Activated naive CD4-positive, alpha-beta T cell treated with anti-CD3 and anti-CD28 coated beads, Interleukin-2, amount 10 ng/mL, durations not matched to agents 7 days and 5 days (primary cell): Measurements from ENCODE around the gene FAM53A.

Experiments used
- CTCF ChIA-PET: fragments of 350-600 bp; sonication (Branson Sonifier 250); formaldehyde crosslinking; loops from one replicate; lab custom pipeline; 2021; ENCODE audit warnings: antibody characterized with exemption; lab: Charles Lee
- DNase-seq: peaks from one replicate; pipeline ENCODE4 v3.0.0-alpha.2; 2020
- H3K27ac Mint-ChIP-seq: one replicate; pipeline ENCODE4 v1.8.0; 2021; ENCODE audit warnings: mild to moderate bottlenecking, moderate library complexity, mixed read lengths
- H3K27me3 Mint-ChIP-seq: one replicate; pipeline ENCODE4 v1.8.0; 2021; ENCODE audit warnings: mild to moderate bottlenecking, mixed read lengths
- H3K36me3 Mint-ChIP-seq: one replicate; pipeline ENCODE4 v1.8.0; 2021; ENCODE audit warnings: mixed read lengths
- H3K4me1 Mint-ChIP-seq: one replicate; pipeline ENCODE4 v1.8.0; 2021; ENCODE audit warnings: mixed read lengths
- H3K4me3 Mint-ChIP-seq: one replicate; pipeline ENCODE4 v1.8.0; 2021; ENCODE audit warnings: mild to moderate bottlenecking, moderate library complexity, mixed read lengths
- H3K9me3 Mint-ChIP-seq: one replicate; pipeline ENCODE4 v1.8.0; 2021; ENCODE audit warnings: mixed read lengths

FAM53A gene

GRCh38 chr4:1683736-1684505, at the start of gene FAM53A:
Gene FAM53A (minus strand): TSS chr4:1684313. CDS start chr4:1668741, 15,572 bp downstream.
- Mint-ChIP-seq H3K9me3 (no peaks in the 10 kb centered on the region), H3K27me3 (peaks cover 11% of the 10 kb centered on the region), H3K36me3 (no peaks in the 10 kb centered on the region), H3K27ac (peak within 1 kb of the TSS; percentile 86), H3K4me3 (peak within 1 kb of the TSS; percentile 77), H3K4me1 (peaks cover 13% of the 10 kb centered on the region)
- CTCF ChIA-PET = interaction anchor here (1.5 kb wide), 1 partner anchor 10 kb away, joined by 8 read pairs; no protein-coding TSS in a partner anchor
- no peak for DNase-seq

GRCh38 chr4:1732911-1733310, 48.8 kb upstream of the FAM53A start:
- CTCF ChIA-PET = interaction anchor here (0.7 to 2.3 kb wide), 3 partner anchors 12 to 41 kb away, joined by 4 to 6 read pairs (median 5); no protein-coding TSS in a partner anchor
- Mint-ChIP-seq H3K27ac (no peak overlapping the region), H3K36me3 (peaks cover 81% of the 10 kb centered on the region), H3K4me1 (peaks cover 14% of the 10 kb centered on the region), H3K27me3 (no peaks in the 10 kb centered on the region), H3K4me3 (no peak overlapping the region), H3K9me3 (peaks cover under 1% of the 10 kb centered on the region)
- no peak for DNase-seq

GRCh38 chr4:1731180-1731579, 47.1 kb upstream of the FAM53A start:
- H3K9me3 Mint-ChIP-seq = no peaks in the 10 kb centered on the region
- no peak for DNase-seq
- H3K4me3 Mint-ChIP-seq = no peak overlapping the region
- CTCF ChIA-PET = no interaction called here
- H3K27me3 Mint-ChIP-seq = no peaks in the 10 kb centered on the region
- H3K27ac Mint-ChIP-seq = peak overlapping the region; percentile 14
- H3K36me3 Mint-ChIP-seq = peaks cover 80% of the 10 kb centered on the region
- peaks cover 29% of the 10 kb centered on the region for H3K4me1 Mint-ChIP-seq

DNA sequence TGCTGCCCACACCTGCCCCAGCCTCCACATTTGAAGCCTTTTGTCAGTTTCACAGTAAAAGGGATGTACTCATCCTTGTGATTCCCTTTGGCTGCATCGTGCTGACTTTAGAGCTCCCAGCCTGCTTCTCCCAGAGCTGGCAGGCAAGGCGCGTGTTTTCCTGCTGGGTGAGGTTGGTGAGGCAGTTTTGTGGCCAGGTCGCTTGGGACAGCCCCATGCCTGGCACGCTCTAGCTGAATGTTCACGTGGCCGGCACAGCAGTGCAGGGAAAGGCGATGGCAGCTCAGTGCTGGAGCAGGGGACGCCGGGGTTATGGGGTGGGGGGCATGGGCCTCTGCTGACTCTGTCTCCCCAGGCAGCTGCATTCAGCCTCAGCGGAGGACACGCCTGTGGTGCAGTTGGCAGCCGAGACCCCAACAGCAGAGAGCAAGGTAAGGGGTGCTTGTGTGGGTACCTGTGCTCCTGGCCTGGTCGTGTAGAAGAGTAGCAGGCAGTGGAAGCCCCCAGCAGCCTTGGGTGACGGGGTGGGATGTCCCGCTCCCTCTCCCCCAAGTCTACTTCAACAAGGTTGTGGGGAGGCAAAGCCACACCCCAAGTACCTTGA, 46.5 kb upstream of the FAM53A start:
- no peak overlapping the region for H3K27ac Mint-ChIP-seq
- no peaks in the 10 kb centered on the region for H3K27me3 Mint-ChIP-seq
- DNase-seq = no peak
- peaks cover 76% of the 10 kb centered on the region for H3K36me3 Mint-ChIP-seq
- peaks cover 34% of the 10 kb centered on the region for H3K4me1 Mint-ChIP-seq
- H3K4me3 Mint-ChIP-seq = no peak overlapping the region
- CTCF ChIA-PET = interaction anchor here (1.1 to 9.4 kb wide), 3 partner anchors 17 to 36 kb away, joined by 3 to 96 read pairs (median 4); no protein-coding TSS in a partner anchor
- no peaks in the 10 kb centered on the region for H3K9me3 Mint-ChIP-seq

DNA sequence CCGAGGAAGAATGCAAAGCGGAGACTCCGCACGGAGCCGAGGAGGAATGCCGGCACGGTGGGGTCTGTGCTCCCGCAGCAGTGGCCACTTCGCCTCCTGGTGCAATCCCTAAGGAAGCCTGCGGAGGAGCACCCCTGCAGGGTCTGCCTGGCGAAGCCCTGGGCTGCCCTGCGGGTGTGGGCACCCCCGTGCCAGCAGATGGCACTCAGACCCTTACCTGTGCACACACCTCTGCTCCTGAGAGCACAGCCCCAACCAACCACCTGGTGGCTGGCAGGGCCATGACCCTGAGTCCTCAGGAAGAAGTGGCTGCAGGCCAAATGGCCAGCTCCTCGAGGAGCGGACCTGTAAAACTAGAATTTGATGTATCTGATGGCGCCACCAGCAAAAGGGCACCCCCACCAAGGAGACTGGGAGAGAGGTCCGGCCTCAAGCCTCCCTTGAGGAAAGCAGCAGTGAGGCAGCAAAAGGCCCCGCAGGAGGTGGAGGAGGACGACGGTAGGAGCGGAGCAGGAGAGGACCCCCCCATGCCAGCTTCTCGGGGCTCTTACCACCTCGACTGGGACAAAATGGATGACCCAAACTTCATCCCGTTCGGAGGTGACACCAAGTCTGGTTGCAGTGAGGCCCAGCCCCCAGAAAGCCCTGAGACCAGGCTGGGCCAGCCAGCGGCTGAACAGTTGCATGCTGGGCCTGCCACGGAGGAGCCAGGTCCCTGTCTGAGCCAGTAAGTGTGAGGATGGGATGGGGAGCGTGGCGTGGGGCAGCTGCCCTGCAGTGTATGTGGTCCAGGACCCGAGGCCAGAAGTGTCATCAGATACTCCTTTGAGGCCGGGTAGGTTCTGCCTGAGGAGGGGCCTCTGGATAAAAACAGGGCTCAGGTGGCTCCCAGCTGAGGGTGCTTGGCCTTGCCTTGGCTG, 44.2 kb upstream of the FAM53A start:
- no peaks in the 10 kb centered on the region for H3K9me3 Mint-ChIP-seq
- CTCF ChIA-PET = interaction anchor here (1.0 to 9.4 kb wide), 3 partner anchors 17 to 33 kb away, joined by 3 to 96 read pairs (median 4); no protein-coding TSS in a partner anchor
- H3K4me1 Mint-ChIP-seq = peaks cover 52% of the 10 kb centered on the region
- no peak overlapping the region for H3K4me3 Mint-ChIP-seq
- DNase-seq = no peak
- peaks cover 75% of the 10 kb centered on the region for H3K36me3 Mint-ChIP-seq
- H3K27me3 Mint-ChIP-seq = no peaks in the 10 kb centered on the region
- no peak overlapping the region for H3K27ac Mint-ChIP-seq

DNA sequence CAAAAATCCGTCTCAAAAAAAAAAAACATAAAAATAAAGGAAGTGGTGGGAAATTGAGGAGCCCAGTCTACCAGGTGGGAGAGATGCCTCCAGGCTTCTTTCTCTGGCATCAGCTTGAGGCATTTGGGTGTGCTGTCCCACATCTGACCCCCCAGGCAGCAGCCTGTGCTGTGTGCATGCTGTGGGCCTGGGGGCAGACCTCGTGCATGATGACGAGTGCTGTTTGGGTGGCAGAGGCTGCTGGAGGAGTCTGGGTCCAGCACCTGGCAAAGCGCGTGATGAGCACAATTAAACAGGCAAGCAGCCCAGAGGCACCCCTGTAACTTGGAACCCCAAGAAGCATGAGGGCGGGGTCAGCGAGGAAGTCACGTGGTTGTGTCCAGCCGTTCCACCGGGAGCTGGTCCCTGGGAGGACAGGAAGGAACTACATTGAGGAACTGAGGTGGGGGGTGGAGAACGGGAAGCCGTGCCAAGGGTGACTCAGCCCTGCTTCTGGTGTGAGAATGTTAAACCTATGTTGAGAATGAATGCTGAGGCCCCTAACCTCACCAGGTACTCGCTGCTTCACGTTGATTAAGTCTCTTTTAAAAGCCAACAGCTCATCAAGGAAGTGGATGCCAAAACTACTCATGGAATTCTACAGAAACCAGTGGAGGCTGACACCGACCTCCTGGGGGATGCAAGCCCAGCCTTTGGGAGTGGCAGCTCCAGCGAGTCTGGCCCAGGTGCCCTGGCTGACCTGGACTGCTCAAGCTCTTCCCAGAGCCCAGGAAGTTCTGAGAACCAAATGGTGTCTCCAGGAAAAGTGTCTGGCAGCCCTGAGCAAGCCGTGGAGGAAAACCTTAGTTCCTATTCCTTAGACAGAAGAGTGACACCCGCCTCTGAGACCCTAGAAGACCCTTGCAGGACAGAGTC, 43.3 kb upstream of the FAM53A start:
- H3K4me3 Mint-ChIP-seq = no peak overlapping the region
- H3K4me1 Mint-ChIP-seq = peaks cover 61% of the 10 kb centered on the region
- no peaks in the 10 kb centered on the region for H3K9me3 Mint-ChIP-seq
- no peak for DNase-seq
- H3K27me3 Mint-ChIP-seq = no peaks in the 10 kb centered on the region
- peaks cover 75% of the 10 kb centered on the region for H3K36me3 Mint-ChIP-seq
- CTCF ChIA-PET = interaction anchor here (1.0 to 9.4 kb wide), 4 partner anchors 18 to 36 kb away, joined by 3 to 96 read pairs (median 4); no protein-coding TSS in a partner anchor
- no peak overlapping the region for H3K27ac Mint-ChIP-seq

DNA sequence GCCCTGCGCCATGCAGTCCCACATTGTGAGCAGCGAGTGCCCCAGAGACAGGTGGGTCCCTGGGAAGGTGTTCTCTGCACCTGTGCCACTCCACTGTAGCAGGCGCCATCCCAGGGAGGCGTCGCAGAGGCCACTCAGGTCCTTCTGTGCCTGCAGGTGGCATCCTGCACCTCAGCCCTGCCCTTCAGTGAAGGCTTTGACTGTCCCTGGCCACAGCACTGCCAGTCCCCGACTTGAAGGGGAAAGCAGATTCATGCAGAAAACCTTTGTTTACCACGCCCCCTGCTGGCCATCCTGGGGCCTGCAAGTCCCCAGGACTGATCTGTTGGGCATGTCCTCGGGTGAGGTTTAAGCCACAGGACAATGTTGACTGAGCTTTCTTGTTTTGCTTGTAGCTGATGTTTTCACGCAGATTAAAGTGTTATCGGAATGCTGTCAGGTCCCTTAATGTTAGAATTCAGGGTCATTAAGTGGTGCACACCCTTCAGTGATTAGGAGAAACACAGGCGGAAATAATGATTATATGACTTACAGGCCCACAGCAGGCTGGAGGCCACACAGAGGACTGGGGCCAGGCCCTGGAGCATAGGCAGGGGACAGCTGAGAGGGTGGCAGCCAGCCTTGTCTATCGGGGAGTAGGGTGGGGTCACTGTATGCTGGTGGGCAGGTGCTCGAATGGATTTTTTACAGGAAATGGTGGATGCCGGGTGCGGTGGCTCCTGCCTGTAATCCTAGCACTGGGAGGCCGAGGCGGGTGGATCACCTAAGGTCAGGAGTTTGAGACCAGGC, 42.2 kb upstream of the FAM53A start:
- Mint-ChIP-seq H3K4me3 (peak overlapping the region; percentile 8), H3K9me3 (no peaks in the 10 kb centered on the region), H3K36me3 (peaks cover 75% of the 10 kb centered on the region), H3K27ac (peak overlapping the region; percentile 76), H3K27me3 (no peaks in the 10 kb centered on the region), H3K4me1 (peaks cover 65% of the 10 kb centered on the region)
- CTCF ChIA-PET = interaction anchor here (0.8 to 9.4 kb wide), 7 partner anchors 14 to 35 kb away, joined by 3 to 96 read pairs (median 3); partner anchors contain the start of gene SLBP
- peak; percentile 94 for DNase-seq

GRCh38 chr4:1725521-1725920, 41.4 kb upstream of the FAM53A start:
- H3K27ac Mint-ChIP-seq = peak overlapping the region; percentile 100
- H3K36me3 Mint-ChIP-seq = peaks cover 67% of the 10 kb centered on the region
- CTCF ChIA-PET = interaction anchor here (0.8 to 9.4 kb wide), 4 partner anchors 13 to 34 kb away, joined by 3 to 96 read pairs (median 3); partner anchors contain the start of gene SLBP
- H3K4me1 Mint-ChIP-seq = peaks cover 65% of the 10 kb centered on the region
- H3K4me3 Mint-ChIP-seq = peak overlapping the region; percentile 31
- no peak for DNase-seq
- no peaks in the 10 kb centered on the region for H3K27me3 Mint-ChIP-seq
- no peaks in the 10 kb centered on the region for H3K9me3 Mint-ChIP-seq

DNA sequence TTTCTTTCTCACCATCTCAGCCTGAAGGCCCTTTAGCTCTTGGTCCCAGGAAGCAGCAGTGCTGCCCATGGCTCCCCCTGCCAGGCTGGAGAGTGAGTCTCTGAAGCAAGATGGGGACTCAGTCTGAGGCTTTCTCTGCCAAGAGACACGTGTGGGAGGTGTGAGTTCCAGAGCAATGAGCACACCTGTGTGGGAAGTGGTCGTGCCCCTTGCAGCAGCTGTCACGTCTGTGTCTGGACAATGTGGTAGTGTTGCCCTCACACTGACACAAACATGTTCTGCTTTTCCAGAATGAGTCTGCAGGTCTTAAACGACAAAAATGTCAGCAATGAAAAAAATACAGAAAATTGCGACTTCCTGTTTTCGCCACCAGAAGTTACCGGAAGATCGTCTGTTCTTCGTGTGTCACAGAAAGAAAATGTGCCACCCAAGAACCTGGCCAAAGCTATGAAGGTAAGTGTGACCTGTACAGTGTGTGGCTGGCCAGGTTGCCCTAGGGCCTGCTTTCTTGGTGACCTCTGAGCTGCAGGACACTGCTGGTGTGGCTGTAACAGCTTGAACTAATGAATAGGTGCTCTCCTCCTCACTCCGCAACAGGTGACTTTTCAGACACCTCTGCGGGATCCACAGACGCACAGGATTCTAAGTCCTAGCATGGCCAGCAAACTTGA, 39.2 kb upstream of the FAM53A start:
- no peaks in the 10 kb centered on the region for H3K9me3 Mint-ChIP-seq
- CTCF ChIA-PET = interaction anchor here (0.8 to 9.4 kb wide), 2 partner anchors 28 to 176 kb away, joined by 4 to 96 read pairs; no protein-coding TSS in a partner anchor
- H3K27me3 Mint-ChIP-seq = no peaks in the 10 kb centered on the region
- H3K36me3 Mint-ChIP-seq = peaks cover 55% of the 10 kb centered on the region
- H3K4me1 Mint-ChIP-seq = peaks cover 70% of the 10 kb centered on the region
- peak overlapping the region; percentile 100 for H3K27ac Mint-ChIP-seq
- DNase-seq = peak; percentile 55
- H3K4me3 Mint-ChIP-seq = peak overlapping the region; percentile 91

DNA sequence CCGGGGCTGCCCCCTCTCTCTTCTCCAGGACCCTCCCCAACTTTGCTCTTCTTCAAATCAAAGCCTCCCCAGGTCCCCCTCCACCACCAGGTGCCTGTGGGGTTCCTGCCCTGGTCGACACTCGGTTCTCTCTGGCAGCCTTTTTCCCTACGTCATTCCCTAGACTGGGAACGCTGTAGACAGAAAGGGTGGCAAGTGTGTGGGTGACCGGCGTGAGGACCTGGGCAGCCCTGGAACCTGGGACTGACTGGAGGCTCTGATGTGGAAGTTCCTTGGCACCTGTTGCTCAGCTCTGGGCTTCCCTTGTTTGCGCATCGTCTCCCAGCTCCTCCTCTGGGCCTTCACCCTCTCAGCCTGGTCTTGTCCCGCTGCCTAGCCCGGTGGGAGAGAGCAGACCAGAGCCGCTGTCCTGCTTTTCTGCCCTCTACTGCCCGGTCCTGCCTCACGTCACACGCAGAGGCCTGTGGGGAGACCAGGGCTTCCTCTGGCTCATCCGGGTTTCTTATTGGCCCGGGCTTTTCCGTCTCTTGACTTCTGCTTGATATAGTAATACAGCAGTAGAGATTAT, 38.5 kb upstream of the FAM53A start:
- no peaks in the 10 kb centered on the region for H3K9me3 Mint-ChIP-seq
- CTCF ChIA-PET = interaction anchor here (0.8 to 9.4 kb wide), 2 partner anchors 28 to 177 kb away, joined by 4 to 96 read pairs; no protein-coding TSS in a partner anchor
- H3K27ac Mint-ChIP-seq = peak overlapping the region; percentile 100
- H3K36me3 Mint-ChIP-seq = peaks cover 51% of the 10 kb centered on the region
- peak; percentile 48 for DNase-seq
- H3K4me1 Mint-ChIP-seq = peaks cover 67% of the 10 kb centered on the region
- peak overlapping the region; percentile 91 for H3K4me3 Mint-ChIP-seq
- no peaks in the 10 kb centered on the region for H3K27me3 Mint-ChIP-seq

DNA sequence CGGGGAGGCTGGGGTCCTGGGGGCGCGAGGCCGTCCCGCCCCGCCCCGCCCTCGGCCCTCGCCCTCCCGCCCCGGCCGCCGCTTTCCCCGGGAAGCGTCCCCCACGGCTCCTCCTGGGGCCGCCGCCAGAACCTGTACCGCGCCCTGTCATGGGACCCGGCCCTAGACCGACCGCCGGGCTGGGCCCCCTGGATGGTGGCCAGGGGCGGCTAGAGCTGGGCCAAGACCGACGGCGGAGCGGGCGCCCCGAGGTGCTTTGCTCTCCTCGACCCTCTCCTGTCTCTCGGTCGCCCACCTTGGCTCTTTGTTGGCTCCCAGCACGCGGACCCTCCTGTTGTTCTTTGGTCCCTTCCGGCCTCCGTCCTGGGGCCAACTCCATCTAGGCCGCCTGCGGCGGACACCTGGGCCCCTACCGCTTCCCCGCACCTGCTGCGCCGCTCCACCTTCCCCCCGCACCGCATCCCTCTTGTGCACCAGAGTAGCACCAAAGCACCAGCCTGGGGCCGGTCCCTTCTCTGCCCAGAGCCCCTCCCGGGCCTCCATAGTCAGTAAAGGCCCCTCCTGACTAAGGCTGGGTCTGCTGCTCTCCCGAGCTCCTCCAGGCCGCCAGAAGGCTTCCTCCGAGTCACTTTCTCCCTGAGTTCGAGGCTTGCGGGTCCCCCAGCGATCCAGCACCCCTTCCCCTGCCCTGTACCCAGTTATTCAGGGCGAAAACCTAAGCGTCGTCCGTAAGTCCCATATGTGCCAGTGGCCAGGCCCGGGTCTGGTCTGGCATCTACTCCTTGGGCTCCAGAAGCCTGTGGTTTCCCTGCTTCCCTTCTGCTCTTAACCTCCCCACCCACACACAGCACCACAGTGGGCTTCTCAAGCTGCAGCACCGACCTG, 37.8 kb upstream of the FAM53A start:
- peak; percentile 32 for DNase-seq
- Mint-ChIP-seq H3K36me3 (peaks cover 45% of the 10 kb centered on the region), H3K27me3 (no peaks in the 10 kb centered on the region), H3K27ac (peak overlapping the region; percentile 100), H3K9me3 (no peaks in the 10 kb centered on the region), H3K4me3 (peak overlapping the region; percentile 91), H3K4me1 (peaks cover 60% of the 10 kb centered on the region)
- CTCF ChIA-PET = interaction anchor here (9.4 kb wide), 1 partner anchor 27 kb away, joined by 96 read pairs; no protein-coding TSS in a partner anchor
